Amygdala (tissue), 56 donors: ENCODE results near the gene DDOST.
"Not testable (repeated sequence)": the region's sequence is repeated elsewhere in the genome, so short reads cannot be mapped to it uniquely, and the experiment has no call there.

ENCODE experiments used
- DNase-seq, 56 donors: peaks; one replicate each; lab custom pipeline; 2025; lab: John Stamatoyannopoulos, UW

Gene DDOST

GRCh38 chr1:20626524-20626923, 34.6 kb downstream of the DDOST start:
- DNase-seq: no peak

- DNase-seq: no peak
Measured at GRCh38 chr1:20626098-20626427, 35.1 kb downstream of the DDOST start.

GRCh38 chr1:20625176-20626097, 35.7 kb downstream of the DDOST start:
- no peak for DNase-seq

GRCh38 chr1:20624709-20625108, 36.5 kb downstream of the DDOST start:
- no peak for DNase-seq

- no peak for DNase-seq
Measured at GRCh38 chr1:20621012-20621411, 40.2 kb downstream of the DDOST start.

GRCh38 chr1:20619999-20620398, 41.2 kb downstream of the DDOST start:
- DNase-seq: no peak

- no peak for DNase-seq
Measured at GRCh38 chr1:20618550-20618949, 42.6 kb downstream of the DDOST start.

GRCh38 chr1:20616847-20617487, 44.2 kb downstream of the DDOST start:
- no peak for DNase-seq

- DNase-seq: no peak
Measured at GRCh38 chr1:20615946-20616846, 45.0 kb downstream of the DDOST start.

GRCh38 chr1:20614131-20614579, 47.0 kb downstream of the DDOST start:
- DNase-seq: no peak

- no peak for DNase-seq
Measured at GRCh38 chr1:20612221-20612746, 48.9 kb downstream of the DDOST start.

GRCh38 chr1:20611652-20612051, 49.5 kb downstream of the DDOST start:
- DNase-seq: no peak

- no peak for DNase-seq
Measured at GRCh38 chr1:20610970-20611369, 50.2 kb downstream of the DDOST start.

- no peak for DNase-seq
Measured at GRCh38 chr1:20609541-20609940, 51.6 kb downstream of the DDOST start.

- DNase-seq: not testable (repeated sequence)
Measured at GRCh38 chr1:20606801-20607570, 54.2 kb downstream of the DDOST start.

GRCh38 chr1:20604678-20605077, 56.5 kb downstream of the DDOST start:
- no peak for DNase-seq

- no peak for DNase-seq
Measured at GRCh38 chr1:20603504-20604464, 57.4 kb downstream of the DDOST start.

- DNase-seq: no peak
Measured at GRCh38 chr1:20602851-20603450, 58.2 kb downstream of the DDOST start.
